ENCODE results near the gene CAPN3. TPM values are rescaled to one million over a fixed set of nuclear protein-coding genes. Genes with fewer than 3 reads are reported as not detected.
A peak's percentile ranks its signal among the peaks of the same experiment; 100 is the strongest.

The CAPN3 gene
- polyA plus RNA-seq, 4 donors, result 20.3 to 29.1 (median 21.8) TPM

DNA sequence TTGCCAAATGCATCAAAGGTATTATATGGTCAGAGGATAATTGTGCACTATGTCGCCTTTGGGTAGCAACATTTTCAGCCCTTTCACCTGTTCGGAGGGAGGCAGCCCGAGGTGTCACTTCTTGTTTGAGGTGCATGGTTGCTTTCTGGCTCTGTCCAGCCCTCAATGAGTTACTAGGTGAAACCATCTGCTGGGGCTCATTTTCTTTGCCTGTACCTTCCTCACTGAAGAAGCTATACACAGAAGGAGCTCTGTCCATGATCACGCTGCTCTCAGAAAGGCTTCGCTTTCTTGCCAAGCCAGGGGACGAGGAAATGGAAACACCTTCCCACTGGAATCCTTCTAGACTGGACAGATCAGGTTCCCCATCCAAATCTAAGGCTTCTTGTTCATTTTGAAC, 89.0 kb downstream of the CAPN3 start:
- no peak for DNase-seq (ENCODE audit: low read depth in 4 of 4, low spot score in 3 of 4)

DNA sequence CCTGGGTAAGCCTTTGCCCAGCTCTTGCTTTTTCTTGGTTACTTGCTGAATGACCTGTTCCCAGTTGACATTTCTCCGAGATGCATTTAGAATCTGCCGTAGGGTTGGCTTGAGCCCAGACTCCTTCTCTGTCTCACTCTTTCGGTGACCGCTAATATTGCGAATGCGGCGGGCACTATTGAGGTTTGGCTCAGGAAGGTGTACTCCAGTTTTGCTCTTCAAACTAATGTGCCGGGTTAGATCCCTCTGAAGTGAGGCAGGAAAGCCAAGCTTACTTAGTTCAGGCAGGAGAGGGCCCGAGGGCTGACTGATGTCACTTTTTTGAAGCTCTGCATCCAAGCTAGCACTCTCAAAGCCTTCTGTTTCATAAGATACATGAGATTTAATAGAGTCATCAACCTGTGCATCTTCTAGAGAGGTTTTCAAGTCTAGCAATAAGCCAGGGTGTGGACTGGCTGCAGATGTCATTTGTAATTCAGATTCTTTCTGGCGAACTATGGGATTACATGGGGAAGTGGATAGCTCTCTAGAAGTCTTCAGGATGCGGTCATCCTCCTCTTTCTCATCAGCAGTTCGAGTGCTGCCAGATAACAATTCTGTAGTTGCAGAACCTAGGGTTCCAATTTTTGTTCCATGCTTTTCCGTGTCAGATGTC, 90.6 kb downstream of the CAPN3 start:
- DNase-seq (ENCODE audit: low read depth in 4 of 4, low spot score in 3 of 4), result no peak

DNA sequence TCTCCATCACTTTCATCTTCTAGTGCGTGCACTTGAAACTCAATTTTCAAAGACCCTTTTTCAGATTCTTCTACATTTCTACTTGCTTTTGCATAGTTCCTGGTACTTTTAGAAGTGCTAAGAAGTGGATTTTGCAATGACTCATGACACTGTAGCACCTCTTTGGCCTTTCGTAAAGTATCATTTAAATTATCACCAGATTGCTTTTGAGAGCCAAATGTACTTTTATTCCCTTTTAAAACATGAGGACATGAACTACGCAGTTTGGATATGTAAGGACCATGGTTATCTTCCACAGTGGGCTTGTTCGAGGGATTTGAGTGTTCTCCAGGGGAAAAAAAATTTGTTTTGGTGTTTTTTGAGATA, 91.1 kb downstream of the CAPN3 start:
- DNase-seq (ENCODE audit: low read depth in 4 of 4, low spot score in 3 of 4), result no peak

DNA sequence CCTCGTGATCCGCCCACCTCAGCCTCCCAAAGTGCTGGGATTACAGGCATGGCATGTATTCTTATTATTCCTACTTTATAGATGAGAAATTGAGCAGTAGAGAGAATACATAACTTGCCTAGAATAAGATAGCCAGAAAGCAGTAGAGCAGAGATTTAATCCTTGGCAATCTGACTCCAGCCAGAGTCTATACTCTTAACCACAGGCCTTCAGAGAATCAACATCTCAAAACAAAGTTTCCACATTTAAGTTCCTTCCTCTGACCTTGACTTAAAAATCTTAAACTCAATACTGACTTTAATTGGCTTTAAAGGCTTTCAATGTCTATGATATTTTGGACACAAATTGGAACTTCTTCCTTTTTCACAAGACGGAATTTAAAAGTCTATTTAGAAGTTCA, 94.5 kb downstream of the CAPN3 start:
- no peak for DNase-seq (ENCODE audit: low read depth in 4 of 4, low spot score in 3 of 4)

DNA sequence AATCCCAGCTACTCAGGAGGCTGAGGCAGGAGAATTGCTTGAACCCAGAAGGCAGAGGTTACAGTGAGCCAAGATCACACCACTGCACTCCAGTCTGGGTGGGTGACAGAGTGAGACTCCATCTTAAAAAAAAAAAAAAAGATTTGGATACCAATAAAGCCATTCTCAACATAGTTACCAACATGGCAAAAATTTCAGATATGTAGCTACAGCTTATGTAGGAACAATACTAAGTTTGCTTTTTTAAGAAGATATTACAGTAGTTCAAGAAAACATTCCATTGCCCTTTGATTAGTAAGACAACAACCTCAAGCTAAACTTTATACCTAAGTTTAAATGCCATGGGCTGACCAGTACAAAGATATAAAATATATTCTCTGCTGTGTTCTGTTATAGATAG, 97.2 kb downstream of the CAPN3 start:
- no peak for DNase-seq (ENCODE audit: low read depth in 4 of 4, low spot score in 3 of 4)

DNA sequence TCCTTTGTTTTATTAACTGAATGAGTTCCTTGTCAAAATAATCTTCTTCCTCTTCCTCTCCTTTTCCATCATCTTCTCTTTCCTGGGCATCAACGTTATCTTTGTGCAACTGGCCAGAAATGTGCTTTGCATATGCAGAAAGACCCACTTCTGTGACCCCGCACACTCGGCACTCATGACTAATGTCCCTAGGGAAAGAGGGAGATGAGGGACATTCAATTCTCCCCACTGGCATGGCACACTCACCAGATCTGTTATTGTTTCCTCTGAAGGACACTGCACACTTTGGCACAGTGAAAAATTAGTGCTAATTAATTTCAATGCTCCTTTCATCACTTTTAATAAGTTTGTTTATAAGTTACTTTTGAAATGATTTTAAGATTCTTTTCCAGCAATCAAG, 97.7 kb downstream of the CAPN3 start:
- DNase-seq (ENCODE audit: low read depth in 4 of 4, low spot score in 3 of 4), result no peak

DNA sequence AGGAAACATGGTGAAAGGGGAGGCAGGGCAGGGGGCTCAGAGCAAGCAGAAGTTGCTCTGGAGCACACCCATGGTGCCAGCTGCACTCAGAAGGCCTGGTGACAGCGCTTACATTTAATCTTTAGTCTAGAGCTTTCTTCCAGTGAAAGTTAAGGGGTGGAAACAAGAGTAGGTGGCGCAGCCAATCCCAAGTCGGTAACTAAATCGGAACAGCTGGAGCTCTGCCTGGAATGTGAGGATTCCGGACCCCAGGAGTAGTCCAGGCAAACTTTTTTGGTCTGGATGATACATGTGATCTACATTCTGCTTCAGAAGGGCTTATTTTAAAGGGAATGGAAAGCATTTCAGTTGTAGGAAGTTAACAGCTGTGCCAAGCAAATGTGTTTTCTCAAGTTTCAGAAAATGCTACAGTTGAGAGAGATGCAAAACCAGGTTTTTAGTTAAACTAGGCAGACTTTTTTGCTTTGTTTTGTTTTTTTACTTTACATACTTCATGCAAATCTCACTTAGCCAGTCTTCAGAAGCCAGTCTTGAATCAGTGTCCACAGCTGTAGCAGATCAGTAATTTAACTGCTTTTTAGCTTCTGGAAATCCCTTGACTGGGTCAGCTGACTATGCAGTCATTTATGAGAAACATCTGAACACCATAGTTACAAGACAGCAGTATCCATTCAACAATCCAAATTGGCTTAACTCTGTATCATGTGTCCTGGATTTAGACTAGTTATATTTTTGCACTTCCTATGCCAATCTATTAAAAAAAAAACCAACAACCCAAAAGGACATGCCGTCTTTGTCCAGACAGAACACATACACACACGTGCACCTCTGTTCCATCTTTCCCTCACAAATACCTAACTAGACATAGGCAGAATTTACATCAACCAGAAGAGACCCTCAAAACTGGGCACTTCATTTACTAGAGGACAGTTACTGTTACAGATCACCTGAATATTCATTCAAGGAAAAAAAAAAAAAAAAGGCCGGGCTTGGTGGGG, 98.4 kb downstream of the CAPN3 start:
- peak; percentile 66 to 85 (median 82) for DNase-seq (ENCODE audit: low read depth in 4 of 4, low spot score in 3 of 4)

DNA sequence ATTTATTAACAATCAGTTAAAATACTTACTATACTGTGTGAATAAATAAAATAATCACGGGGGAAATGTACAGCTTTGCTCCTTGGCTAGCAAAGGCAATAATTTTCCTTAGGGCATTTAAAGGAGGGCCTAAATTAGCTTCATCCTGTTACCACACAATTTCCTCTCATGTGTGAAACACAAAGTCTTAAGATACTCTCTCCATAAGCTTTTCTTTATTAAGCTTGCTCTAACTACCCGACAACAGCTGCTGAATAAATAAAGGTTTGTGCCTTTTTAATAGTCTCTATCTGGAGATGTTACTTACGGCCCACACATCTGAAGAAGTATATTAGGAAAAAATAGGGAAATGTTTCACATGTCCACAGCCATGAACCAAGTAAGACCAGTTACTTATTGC, 102.0 kb downstream of the CAPN3 start:
- no peak for DNase-seq (ENCODE audit: low read depth in 4 of 4, low spot score in 3 of 4)

Other genes with a start within 250 kb of the CAPN3 start
- 10 to 100 TPM; 24.3 to 30.0 (median 27.0) TPM for gene PLA2G4F, start 202.9 kb upstream of the CAPN3 start, polyA plus RNA-seq (ENCODE audit: insufficient read length in 4 of 4)
- gene VPS39, start 151.2 kb upstream of the CAPN3 start, polyA plus RNA-seq (ENCODE audit: insufficient read length in 4 of 4), result 10 to 100 TPM; 56.6 to 65.9 (median 65.1) TPM
- 10 to 100 TPM; 23.6 to 33.9 (median 27.3) TPM for gene GANC, start 86.3 kb upstream of the CAPN3 start, polyA plus RNA-seq (ENCODE audit: insufficient read length in 4 of 4)
- 10 to 100 TPM; 51.4 to 63.4 (median 61.5) TPM for gene TMEM87A, start 86.1 kb upstream of the CAPN3 start, polyA plus RNA-seq (ENCODE audit: insufficient read length in 4 of 4)
- 10 to 100 TPM; 41.9 to 52.5 (median 47.7) TPM for gene ZNF106, start 131.6 kb downstream of the CAPN3 start, polyA plus RNA-seq (ENCODE audit: insufficient read length in 4 of 4)
- 100 to 1,000 TPM in 3 of 4 donors, 10 to 100 TPM in 1; 92.7 to 120 (median 113) TPM for gene SNAP23, start 136.1 kb downstream of the CAPN3 start, polyA plus RNA-seq (ENCODE audit: insufficient read length in 4 of 4)
- gene LRRC57, start 189.3 kb downstream of the CAPN3 start, polyA plus RNA-seq (ENCODE audit: insufficient read length in 4 of 4), result 10 to 100 TPM; 20.3 to 21.9 (median 21.2) TPM
- 10 to 100 TPM; 22.0 to 32.6 (median 29.1) TPM for gene HAUS2, start 189.3 kb downstream of the CAPN3 start, polyA plus RNA-seq (ENCODE audit: insufficient read length in 4 of 4)
- gene STARD9, start 216.1 kb downstream of the CAPN3 start, polyA plus RNA-seq (ENCODE audit: insufficient read length in 4 of 4), result 10 to 100 TPM in 1 of 4 donors, 1 to 10 TPM in 3; 8.0 to 10.2 (median 8.4) TPM

Measured in right renal pelvis (tissue), 4 donors.